Middle frontal gyrus (tissue), 1 donor: ENCODE data around the gene POLN.
A peak's percentile ranks its signal among the peaks of the same experiment; 100 is the strongest.
"Not testable (repeated sequence)": the region's sequence is repeated elsewhere in the genome, so short reads cannot be mapped to it uniquely, and the experiment has no call there.

ENCODE experiments used
- DNase-seq: peaks from one replicate; pipeline ENCODE4 v3.0.0-alpha.2; 2015; ENCODE audit warnings: low spot score; ENCODE audit errors: extremely low spot score

Gene POLN

GRCh38 chr4:2166253-2166652 is 75.7 kb downstream of the POLN start:
- no peak for DNase-seq

- no peak for DNase-seq
Observed at GRCh38 chr4:2165391-2165790, 76.5 kb downstream of the POLN start.

- no peak for DNase-seq
Observed at GRCh38 chr4:2163311-2163821, 78.6 kb downstream of the POLN start.

- DNase-seq, result not testable (repeated sequence)
Observed at GRCh38 chr4:2161092-2161703, 80.7 kb downstream of the POLN start.

- DNase-seq, result no peak
Observed at GRCh38 chr4:2159931-2160330, 82.0 kb downstream of the POLN start.

- DNase-seq, result no peak
Observed at GRCh38 chr4:2155246-2155645, 86.7 kb downstream of the POLN start.

- DNase-seq, result no peak
Observed at GRCh38 chr4:2154215-2154740, 87.6 kb downstream of the POLN start.

- DNase-seq, result no peak
Observed at GRCh38 chr4:2151544-2151943, 90.4 kb downstream of the POLN start.

- DNase-seq, result no peak
Observed at GRCh38 chr4:2150076-2150475, 91.8 kb downstream of the POLN start.

GRCh38 chr4:2142630-2143427 is 99.1 kb downstream of the POLN start:
- no peak for DNase-seq

GRCh38 chr4:2141762-2142451 is 100.0 kb downstream of the POLN start:
- DNase-seq, result peak; percentile 65

- DNase-seq, result no peak
Observed at GRCh38 chr4:2141022-2141761, 100.7 kb downstream of the POLN start.

GRCh38 chr4:2138846-2139500 is 102.9 kb downstream of the POLN start:
- DNase-seq, result no peak

GRCh38 chr4:2136726-2137125 is 105.2 kb downstream of the POLN start:
- DNase-seq, result no peak

GRCh38 chr4:2135083-2135482 is 106.8 kb downstream of the POLN start:
- DNase-seq, result no peak

- DNase-seq, result no peak
Observed at GRCh38 chr4:2132438-2132837, 109.5 kb downstream of the POLN start.

GRCh38 chr4:2127609-2128332 is 114.2 kb downstream of the POLN start:
- no peak for DNase-seq

GRCh38 chr4:2126309-2127043 is 115.4 kb downstream of the POLN start:
- no peak for DNase-seq

GRCh38 chr4:2125831-2126230 is 116.1 kb downstream of the POLN start:
- no peak for DNase-seq
